HepG2 (cell line): Measurements from ENCODE around the gene RPS5. TPM values are rescaled to one million over a fixed set of nuclear protein-coding genes. Genes with fewer than 3 reads are reported as not detected.

Experiments used
- AGO2 ChIP-seq: fragments of 200-400 bp; formaldehyde crosslinking; optimal IDR thresholded peaks from 2 replicates; pipeline ENCODE3; 2017; ENCODE audit warnings: mild to moderate bottlenecking, low read depth, low read length, moderate library complexity
- ELF1 ChIP-seq: sonication (generic); formaldehyde crosslinking; IDR thresholded peaks from 2 replicates; pipeline ENCODE4 v1.4.0; 2020; ENCODE audit warnings: missing genetic modification reagents
- HMG20B ChIP-seq: conservative IDR thresholded peaks from 2 replicates; pipeline ENCODE4 v1.6.1; 2016; ENCODE audit warnings: missing genetic modification reagents, missing compliant biosample characterization
- HOXA3 ChIP-seq: sonication (generic); formaldehyde crosslinking; IDR thresholded peaks from 2 replicates; pipeline ENCODE4 v1.5.0; 2020; ENCODE audit warnings: missing genetic modification reagents
- HOXA5 ChIP-seq: sonication (generic); formaldehyde crosslinking; IDR thresholded peaks from 2 replicates; pipeline ENCODE4 v1.4.0; 2020; ENCODE audit warnings: missing genetic modification reagents
- KLF13 ChIP-seq: sonication (generic); formaldehyde crosslinking; IDR thresholded peaks from 2 replicates; pipeline ENCODE4 v1.4.0; 2020; ENCODE audit warnings: mild to moderate bottlenecking, missing genetic modification reagents
- MYC ChIP-seq: sonication (generic); formaldehyde crosslinking; IDR thresholded peaks from 2 replicates; pipeline ENCODE4 v1.9.0; 2021; ENCODE audit warnings: missing genetic modification reagents, borderline replicate concordance
- NFIB ChIP-seq: sonication (generic); formaldehyde crosslinking; IDR thresholded peaks from 2 replicates; pipeline ENCODE4 v1.9.0; 2021; ENCODE audit warnings: missing genetic modification reagents, mild to moderate bottlenecking, borderline replicate concordance
- NR2C2 ChIP-seq: sonication (generic); formaldehyde crosslinking; IDR thresholded peaks from 2 replicates; pipeline ENCODE4 v1.4.0; 2020; ENCODE audit warnings: missing genetic modification reagents, mild to moderate bottlenecking, moderate library complexity, borderline replicate concordance
- NR2F6 ChIP-seq, 2 experiments: IDR thresholded peaks; 2 replicates each; pipeline ENCODE4 v1.6.1; 2016; ENCODE audit warnings: antibody characterized with exemption in 1 of 2, mild to moderate bottlenecking in 1 of 2
- ONECUT2 ChIP-seq: sonication (generic); formaldehyde crosslinking; IDR thresholded peaks from 2 replicates; pipeline ENCODE4 v1.4.0; 2020; ENCODE audit warnings: missing genetic modification reagents
- PHF21A ChIP-seq: sonication (generic); formaldehyde crosslinking; IDR thresholded peaks from 2 replicates; pipeline ENCODE4 v1.5.0; 2020; ENCODE audit warnings: mild to moderate bottlenecking, missing genetic modification reagents
- UBTF ChIP-seq: sonication (generic); formaldehyde crosslinking; IDR thresholded peaks from 2 replicates; pipeline ENCODE4 v1.4.0; 2020; ENCODE audit warnings: mild to moderate bottlenecking, missing genetic modification reagents
- ZFP1 ChIP-seq: IDR thresholded peaks from 2 replicates; pipeline ENCODE4 v1.6.1; 2016
- ZNF296 ChIP-seq: sonication (generic); formaldehyde crosslinking; conservative IDR thresholded peaks from 2 replicates; pipeline ENCODE4 v1.5.0; 2020; ENCODE audit warnings: mild to moderate bottlenecking, missing genetic modification reagents
- ZNF558 ChIP-seq: sonication (generic); formaldehyde crosslinking; IDR thresholded peaks from 2 replicates; pipeline ENCODE4 v1.9.0; 2022; ENCODE audit warnings: mild to moderate bottlenecking, missing genetic modification reagents, borderline replicate concordance
- ZNF563 ChIP-seq: sonication (generic); formaldehyde crosslinking; IDR thresholded peaks from 2 replicates; pipeline ENCODE4 v1.8.0; 2022; ENCODE audit warnings: mild to moderate bottlenecking, moderate library complexity, missing genetic modification reagents
- ZNF577 ChIP-seq: sonication (generic); formaldehyde crosslinking; IDR thresholded peaks from 2 replicates; pipeline ENCODE4 v1.4.0; 2020; ENCODE audit warnings: mild to moderate bottlenecking, low read depth, missing genetic modification reagents, borderline replicate concordance
- ZNF737 ChIP-seq: sonication (generic); formaldehyde crosslinking; IDR thresholded peaks from 2 replicates; pipeline ENCODE4 v1.5.0; 2020; ENCODE audit warnings: missing genetic modification reagents, mild to moderate bottlenecking, borderline replicate concordance
- ZNF776 ChIP-seq: sonication (generic); formaldehyde crosslinking; IDR thresholded peaks from 2 replicates; pipeline ENCODE4 v1.4.0; 2020; ENCODE audit warnings: mild to moderate bottlenecking, missing genetic modification reagents
- ZNF777 ChIP-seq: sonication (generic); formaldehyde crosslinking; IDR thresholded peaks from 2 replicates; pipeline ENCODE4 v1.4.0; 2020; ENCODE audit warnings: missing genetic modification reagents
- polyA plus RNA-seq, 8 experiments: library from polyadenylated mRNA; depleted of rRNA in 3 of 8; stranded (reverse) in 7 of 8; unstranded in 1 of 8; fragments of >200 nt; fragmentation: Illumina TruSeq in 4 of 8; extraction: Trizol in 4 of 8; gene quantifications; 2 replicates each; pipeline versions ENCODE4 v1.2.1 to v1.2.3, GENCODE V29; 2011 to 2016; ENCODE audit warnings: low read depth in 4 of 8, missing spikeins in 1 of 8, mixed read lengths in 1 of 8; ENCODE audit not compliant: insufficient read depth in 1 of 8
- total RNA-seq, 5 experiments: library from RNA; depleted of rRNA; stranded (reverse); fragments of >200 nt; fragmentation: Illumina TruSeq; extraction: Trizol; gene quantifications; 2 replicates each; pipeline ENCODE4 v1.2.3, GENCODE V29; 2016; ENCODE audit warnings: low read depth in 1 of 5
- TF ChIP-seq, protein P1 (sequence below): sonication (generic); formaldehyde crosslinking; IDR thresholded peaks from 2 replicates; pipeline ENCODE4 v1.5.0; 2020; ENCODE audit warnings: mild to moderate bottlenecking, missing genetic modification reagents
- TF ChIP-seq, protein P2 (sequence below): sonication (generic); formaldehyde crosslinking; IDR thresholded peaks from 2 replicates; pipeline ENCODE4 v1.4.0; 2020; ENCODE audit warnings: missing genetic modification reagents, borderline replicate concordance

The RPS5 gene
- total and polyA plus RNA-seq, 2 of the 13 experiments (the other 11 are each of a cell fraction or from before 2014, with no cell fraction given) = 1,544 to 4,408 TPM

DNA sequence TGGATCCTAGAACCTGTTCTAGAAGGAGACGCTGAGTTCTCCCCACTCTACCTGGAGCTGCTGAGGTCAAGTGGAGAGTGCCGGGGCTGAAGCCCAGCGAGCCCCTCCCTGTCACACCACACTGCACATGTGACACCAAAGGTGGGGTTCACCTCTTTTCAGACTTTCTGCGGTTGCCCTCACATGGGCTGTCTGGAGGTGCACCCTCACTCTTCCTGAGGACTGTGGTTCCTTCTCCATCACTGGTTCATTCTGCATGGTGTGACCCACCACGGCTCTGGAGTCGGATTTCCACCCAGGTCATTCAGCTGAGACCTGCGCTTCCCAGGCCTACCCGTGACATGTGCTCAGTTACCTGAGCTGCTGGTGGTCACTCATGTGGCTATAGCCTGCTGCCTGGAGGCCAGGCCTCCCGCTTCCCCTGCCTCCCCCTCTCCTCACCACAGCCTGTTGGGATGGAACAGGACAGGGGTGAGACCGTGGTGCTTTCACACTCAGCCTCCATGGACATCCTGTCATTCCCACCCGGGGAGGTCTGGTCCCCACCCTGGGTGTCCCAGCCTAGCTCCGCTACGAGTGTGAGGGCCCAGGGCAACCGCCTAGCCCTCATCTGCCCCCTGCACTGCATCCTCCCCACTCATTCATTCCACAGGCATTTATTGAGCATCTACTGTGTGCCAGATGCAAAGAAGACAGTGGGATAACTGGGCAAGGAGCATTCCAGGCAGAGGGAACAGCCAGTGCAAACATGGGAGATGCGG lies 33.2 kb upstream of the RPS5 start (continued):
- TF ChIP-seq, protein P1, sequence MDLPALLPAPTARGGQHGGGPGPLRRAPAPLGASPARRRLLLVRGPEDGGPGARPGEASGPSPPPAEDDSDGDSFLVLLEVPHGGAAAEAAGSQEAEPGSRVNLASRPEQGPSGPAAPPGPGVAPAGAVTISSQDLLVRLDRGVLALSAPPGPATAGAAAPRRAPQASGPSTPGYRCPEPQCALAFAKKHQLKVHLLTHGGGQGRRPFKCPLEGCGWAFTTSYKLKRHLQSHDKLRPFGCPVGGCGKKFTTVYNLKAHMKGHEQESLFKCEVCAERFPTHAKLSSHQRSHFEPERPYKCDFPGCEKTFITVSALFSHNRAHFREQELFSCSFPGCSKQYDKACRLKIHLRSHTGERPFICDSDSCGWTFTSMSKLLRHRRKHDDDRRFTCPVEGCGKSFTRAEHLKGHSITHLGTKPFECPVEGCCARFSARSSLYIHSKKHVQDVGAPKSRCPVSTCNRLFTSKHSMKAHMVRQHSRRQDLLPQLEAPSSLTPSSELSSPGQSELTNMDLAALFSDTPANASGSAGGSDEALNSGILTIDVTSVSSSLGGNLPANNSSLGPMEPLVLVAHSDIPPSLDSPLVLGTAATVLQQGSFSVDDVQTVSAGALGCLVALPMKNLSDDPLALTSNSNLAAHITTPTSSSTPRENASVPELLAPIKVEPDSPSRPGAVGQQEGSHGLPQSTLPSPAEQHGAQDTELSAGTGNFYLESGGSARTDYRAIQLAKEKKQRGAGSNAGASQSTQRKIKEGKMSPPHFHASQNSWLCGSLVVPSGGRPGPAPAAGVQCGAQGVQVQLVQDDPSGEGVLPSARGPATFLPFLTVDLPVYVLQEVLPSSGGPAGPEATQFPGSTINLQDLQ (CRISPR knock-in tag) = peak; percentile 73; the same call in 1 of the 2 replicates
- TF ChIP-seq HMG20B (CRISPR knock-in tag) = no peak
- peak; percentile 43; the same call in 1 of the 2 replicates for TF ChIP-seq HOXA3
- 0 out of 2 replicates have a peak, but pooled peaks have one; percentile 26 for TF ChIP-seq PHF21A (CRISPR knock-in tag)
- peak; percentile 1; the same call in 1 of the 2 replicates for TF ChIP-seq ELF1
- TF ChIP-seq UBTF (CRISPR knock-in tag) = peak; percentile 1; the same call in 1 of the 2 replicates
- TF ChIP-seq NFIB (CRISPR knock-in tag) = no peak
- TF ChIP-seq ZNF563 (CRISPR knock-in tag) = 0 out of 2 replicates have a peak, but pooled peaks have one; percentile 5
- TF ChIP-seq NR2F6 (IDR thresholded peaks at IDR 0.05) = no peak
- no peak for TF ChIP-seq NR2F6 (CRISPR knock-in tag; IDR thresholded peaks at IDR 0.05)
- TF ChIP-seq NR2C2 (CRISPR knock-in tag) = peak; percentile 44; the same call in 1 of the 2 replicates
- 0 out of 2 replicates have a peak, but pooled peaks have one; percentile 10 for TF ChIP-seq ZNF777 (CRISPR knock-in tag)
- TF ChIP-seq ZNF558 (CRISPR knock-in tag) = 0 out of 2 replicates have a peak, but pooled peaks have one; percentile 64
- peak; percentile 66; the same call in 1 of the 2 replicates for TF ChIP-seq HOXA5 (CRISPR knock-in tag)
- no peak for TF ChIP-seq ZNF776
- peak; percentile 22 for TF ChIP-seq AGO2
- TF ChIP-seq MYC (CRISPR knock-in tag) = peak; percentile 38; the same call in 1 of the 2 replicates
- TF ChIP-seq, protein P2, sequence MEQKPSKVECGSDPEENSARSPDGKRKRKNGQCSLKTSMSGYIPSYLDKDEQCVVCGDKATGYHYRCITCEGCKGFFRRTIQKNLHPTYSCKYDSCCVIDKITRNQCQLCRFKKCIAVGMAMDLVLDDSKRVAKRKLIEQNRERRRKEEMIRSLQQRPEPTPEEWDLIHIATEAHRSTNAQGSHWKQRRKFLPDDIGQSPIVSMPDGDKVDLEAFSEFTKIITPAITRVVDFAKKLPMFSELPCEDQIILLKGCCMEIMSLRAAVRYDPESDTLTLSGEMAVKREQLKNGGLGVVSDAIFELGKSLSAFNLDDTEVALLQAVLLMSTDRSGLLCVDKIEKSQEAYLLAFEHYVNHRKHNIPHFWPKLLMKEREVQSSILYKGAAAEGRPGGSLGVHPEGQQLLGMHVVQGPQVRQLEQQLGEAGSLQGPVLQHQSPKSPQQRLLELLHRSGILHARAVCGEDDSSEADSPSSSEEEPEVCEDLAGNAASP (CRISPR knock-in tag) = no peak
- peak; percentile 15; the same call in 1 of the 2 replicates for TF ChIP-seq ONECUT2 (CRISPR knock-in tag)
- no peak for TF ChIP-seq ZFP1
- TF ChIP-seq ZNF737 (CRISPR knock-in tag) = peak; percentile 48; the same call in 1 of the 2 replicates
- 0 out of 2 replicates have a peak, but pooled peaks have one; percentile 71 for TF ChIP-seq ZNF296 (CRISPR knock-in tag)
- TF ChIP-seq ZNF577 (CRISPR knock-in tag) = no peak
- TF ChIP-seq KLF13 = no peak
